C4-2B (cell line): Measurements from ENCODE around the gene ALDOA.
A peak's percentile ranks its signal among the peaks of the same experiment; 100 is the strongest.

Source experiments
- H3K27ac ChIP-seq: fragments of 450-650 bp; 2 replicates; pipeline ENCODE4 v1.5.1; 2017
- CTCF ChIP-seq: fragments of 450-650 bp; conservative IDR thresholded peaks from 2 replicates; pipeline ENCODE4 v1.5.1; 2017; ENCODE audit warnings: mild to moderate bottlenecking
- ZFX ChIP-seq: fragments of 450-650 bp; IDR thresholded peaks from 2 replicates; pipeline ENCODE4 v1.6.1; 2017

Gene ALDOA

GRCh38 chr16:30070490-30070889 is 4.9 kb downstream of the ALDOA start:
- no peak overlapping the region for H3K27ac ChIP-seq
- no peak for TF ChIP-seq ZFX
- no peak for TF ChIP-seq CTCF

- TF ChIP-seq CTCF (no peak), ZFX (no peak)
- peak within 1 kb of the TSS; percentile 92 for H3K27ac ChIP-seq
Measured at GRCh38 chr16:30075503-30076275, 10.1 kb downstream of the ALDOA start, which contains the start of gene PPP4C. TSS of gene PPP4C (plus strand) at chr16:30075994. CDS start at chr16:30076378, 384 bp downstream.

GRCh38 chr16:30076276-30076791 is 10.8 kb downstream of the ALDOA start:
- TF ChIP-seq CTCF (no peak), ZFX (0 out of 2 replicates have a peak, but pooled peaks have one; percentile 27)

GRCh38 chr16:30077656-30078055 is 12.1 kb downstream of the ALDOA start:
- no peak for TF ChIP-seq CTCF
- TF ChIP-seq ZFX, result no peak
- no peak overlapping the region for H3K27ac ChIP-seq

More at GRCh38 chr16:30076276-30076791, 10.8 kb downstream of the ALDOA start:
- peak overlapping the region; percentile 92 for H3K27ac ChIP-seq

GRCh38 chr16:30078744-30079143 is 13.2 kb downstream of the ALDOA start:
- TF ChIP-seq CTCF, result no peak
- H3K27ac ChIP-seq, result no peak overlapping the region

- no peak for TF ChIP-seq ZFX
- no peak for TF ChIP-seq CTCF
- H3K27ac ChIP-seq, result no peak overlapping the region
Measured at GRCh38 chr16:30079480-30079879, 13.9 kb downstream of the ALDOA start.

GRCh38 chr16:30082545-30083090 is 17.1 kb downstream of the ALDOA start:
- TF ChIP-seq CTCF (no peak; the same call in 1 of the 2 replicates), ZFX (no peak)
- H3K27ac ChIP-seq, result no peak overlapping the region
